HUES64 (cell line): ENCODE measurements around the gene PCK1.

ENCODE experiments used
- H3K27ac ChIP-seq: 2 replicates; pipeline ENCODE4 v1.7.0; 2013; ENCODE audit warnings: low read depth, low read length, inconsistent platforms
- H3K27me3 ChIP-seq: 2 replicates; pipeline ENCODE4 v1.6.1; 2013; ENCODE audit warnings: mild to moderate bottlenecking, low read length; ENCODE audit not compliant: insufficient read depth
- H3K36me3 ChIP-seq: 2 replicates; pipeline ENCODE4 v1.6.1; 2013; ENCODE audit warnings: mild to moderate bottlenecking, low read length; ENCODE audit not compliant: insufficient read depth
- H3K4me1 ChIP-seq: 2 replicates; pipeline ENCODE4 v1.6.1; 2013; ENCODE audit warnings: mild to moderate bottlenecking, low read length, moderate library complexity; ENCODE audit not compliant: insufficient read depth
- H3K4me3 ChIP-seq: 2 replicates; pipeline ENCODE4 v1.5.1; 2013; ENCODE audit warnings: mild to moderate bottlenecking, low read length, moderate library complexity
- H3K9ac ChIP-seq: 2 replicates; pipeline ENCODE4 v1.6.1; 2013; ENCODE audit warnings: mild to moderate bottlenecking, low read depth, low read length
- H3K9me3 ChIP-seq: 2 replicates; pipeline ENCODE4 v1.6.1; 2013; ENCODE audit warnings: low read depth, low read length; ENCODE audit not compliant: insufficient read depth
- WGBS: fragments of 150-250, 120-280 bp; methylation state at CpG from one replicate; pipeline ENCODE4 v1.1.7; 2013; ENCODE audit warnings: missing lambda C conversion rate; 5-methylcytosine and 5-hydroxymethylcytosine counted together

Gene PCK1

DNA sequence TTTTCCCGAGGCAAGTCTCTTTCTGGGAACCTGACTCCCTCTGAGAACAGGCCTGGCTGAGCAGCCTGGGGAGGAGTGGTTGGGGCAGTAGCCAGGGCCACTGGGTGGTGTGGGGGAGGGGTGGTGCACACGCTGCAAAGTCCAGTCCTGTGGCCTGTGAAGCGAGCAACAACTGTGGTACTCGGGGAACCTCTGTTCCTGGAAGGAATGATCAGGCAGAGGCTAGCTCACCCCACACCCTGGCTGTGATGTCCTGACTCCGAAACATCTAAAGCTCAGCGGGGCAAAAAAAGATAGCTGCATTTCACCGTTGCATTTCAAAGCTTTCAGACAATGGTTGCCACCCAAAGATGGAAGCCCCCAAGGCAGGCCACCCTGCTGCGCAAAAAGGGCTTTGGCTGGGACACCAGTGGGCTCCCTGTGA is 25.5 kb downstream of the PCK1 start:
- WGBS = 63% methylated on average over 8 of the region's 8 CpGs
- Histone ChIP-seq H3K4me1 (peaks cover 3% of the 10 kb centered on the region; the same call in 1 of the 2 replicates), H3K9ac (no peak overlapping the region), H3K9me3 (0 out of 2 replicates have a peak, but pooled peaks cover 6% of the 10 kb centered on the region), H3K27ac (no peak overlapping the region), H3K36me3 (no peaks in the 10 kb centered on the region), H3K4me3 (no peak overlapping the region), H3K27me3 (no peaks in the 10 kb centered on the region)

- H3K27ac ChIP-seq = no peak overlapping the region
- H3K36me3 ChIP-seq = no peaks in the 10 kb centered on the region
- 85% methylated on average over 10 of the region's 10 CpGs for WGBS
- no peak overlapping the region for H3K9ac ChIP-seq
- H3K4me1 ChIP-seq = peaks cover 3% of the 10 kb centered on the region; the same call in 1 of the 2 replicates
- no peaks in the 10 kb centered on the region for H3K27me3 ChIP-seq
- H3K4me3 ChIP-seq = no peak overlapping the region
- H3K9me3 ChIP-seq = 0 out of 2 replicates have a peak, but pooled peaks cover 6% of the 10 kb centered on the region
Measured at GRCh38 chr20:57586943-57587277, 26.0 kb downstream of the PCK1 start.

DNA sequence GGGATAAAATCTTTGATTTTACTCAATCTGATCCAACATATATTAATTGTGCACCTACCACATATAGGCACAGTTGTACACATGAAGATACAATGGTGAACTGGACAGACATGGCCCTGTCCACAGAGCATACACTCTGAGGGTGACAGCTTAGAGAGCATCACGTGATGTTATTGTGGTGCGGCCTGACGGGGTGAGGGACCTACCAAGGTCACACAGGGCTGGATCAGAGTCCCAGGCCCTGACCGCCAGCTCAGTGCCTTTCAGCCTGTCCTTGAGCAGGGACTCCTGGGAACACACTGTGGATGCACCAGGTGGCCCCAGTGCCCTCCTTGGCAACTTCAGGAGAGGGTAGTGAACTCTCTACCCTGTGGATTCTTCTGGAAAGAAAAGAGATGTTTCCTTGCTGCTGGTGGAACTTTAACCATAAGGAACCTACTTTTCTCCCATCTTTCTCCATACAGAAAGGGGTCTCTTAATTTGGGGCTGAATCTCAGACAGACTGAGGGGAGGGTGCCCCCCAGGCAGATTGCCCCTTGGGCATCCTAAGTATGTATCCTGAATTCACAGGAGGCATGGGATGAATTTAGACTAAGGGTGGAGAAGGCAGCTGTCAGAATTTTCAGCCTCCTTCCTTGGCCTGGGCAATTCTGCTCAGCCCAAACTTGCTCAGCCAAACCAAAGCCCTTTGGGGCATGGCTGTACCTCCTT is 26.5 kb downstream of the PCK1 start:
- no peaks in the 10 kb centered on the region for H3K27me3 ChIP-seq
- 94% methylated on average over 4 of the region's 4 CpGs for WGBS
- no peak overlapping the region for H3K9ac ChIP-seq
- H3K36me3 ChIP-seq = no peaks in the 10 kb centered on the region
- no peak overlapping the region for H3K4me3 ChIP-seq
- peaks cover 3% of the 10 kb centered on the region; the same call in 1 of the 2 replicates for H3K4me1 ChIP-seq
- H3K9me3 ChIP-seq = 0 out of 2 replicates have a peak, but pooled peaks cover 6% of the 10 kb centered on the region
- no peak overlapping the region for H3K27ac ChIP-seq

DNA sequence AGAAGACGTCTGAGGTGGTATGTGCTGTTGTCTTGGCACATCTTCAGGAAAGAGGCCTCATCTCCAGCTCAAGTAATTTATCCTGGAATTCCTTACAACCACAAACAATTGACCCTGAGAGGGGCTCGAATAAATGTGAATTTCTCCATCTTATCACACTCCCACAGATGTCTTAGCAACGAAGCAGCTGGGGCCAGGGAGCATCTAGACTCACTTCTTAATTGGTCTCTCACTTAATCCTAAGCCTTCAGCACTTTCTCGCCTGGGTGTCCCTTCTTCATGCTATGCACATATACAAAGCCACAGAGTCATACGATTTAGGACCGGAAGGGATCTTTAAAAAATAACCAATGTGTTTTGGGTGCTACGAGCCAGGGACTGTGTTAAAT is 27.1 kb downstream of the PCK1 start:
- Histone ChIP-seq H3K4me3 (no peak overlapping the region), H3K27ac (no peak overlapping the region), H3K4me1 (no peaks in the 10 kb centered on the region), H3K9ac (no peak overlapping the region), H3K36me3 (no peaks in the 10 kb centered on the region), H3K9me3 (0 out of 2 replicates have a peak, but pooled peaks cover 6% of the 10 kb centered on the region), H3K27me3 (no peaks in the 10 kb centered on the region)
- WGBS = 93% methylated on average over 7 of the region's 7 CpGs

DNA sequence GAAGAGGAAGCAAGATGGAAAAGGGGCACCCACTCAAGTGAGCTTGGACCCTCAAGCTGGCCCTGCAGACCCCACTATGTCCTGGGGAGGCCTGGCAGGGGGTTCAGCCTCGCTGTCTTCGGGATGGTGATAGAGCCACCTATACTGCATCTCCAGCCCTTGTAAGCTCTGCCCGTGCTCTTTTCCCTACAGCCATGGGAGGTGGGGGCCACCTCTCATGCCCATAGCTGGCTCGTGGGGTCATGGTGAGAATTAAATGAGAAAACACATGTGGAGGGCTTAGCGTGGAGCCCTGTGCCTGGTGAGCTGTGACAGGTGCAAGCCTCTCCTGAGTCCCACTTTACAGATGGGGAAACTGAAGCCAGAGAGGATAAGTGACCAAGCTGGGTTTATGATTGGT is 27.7 kb downstream of the PCK1 start:
- no peaks in the 10 kb centered on the region for H3K4me1 ChIP-seq
- no peaks in the 10 kb centered on the region for H3K36me3 ChIP-seq
- no peak overlapping the region for H3K4me3 ChIP-seq
- WGBS = 91% methylated on average over 5 of the region's 5 CpGs
- no peak overlapping the region for H3K27ac ChIP-seq
- 0 out of 2 replicates have a peak, but pooled peaks cover 6% of the 10 kb centered on the region for H3K9me3 ChIP-seq
- no peak overlapping the region for H3K9ac ChIP-seq
- H3K27me3 ChIP-seq = no peaks in the 10 kb centered on the region

DNA sequence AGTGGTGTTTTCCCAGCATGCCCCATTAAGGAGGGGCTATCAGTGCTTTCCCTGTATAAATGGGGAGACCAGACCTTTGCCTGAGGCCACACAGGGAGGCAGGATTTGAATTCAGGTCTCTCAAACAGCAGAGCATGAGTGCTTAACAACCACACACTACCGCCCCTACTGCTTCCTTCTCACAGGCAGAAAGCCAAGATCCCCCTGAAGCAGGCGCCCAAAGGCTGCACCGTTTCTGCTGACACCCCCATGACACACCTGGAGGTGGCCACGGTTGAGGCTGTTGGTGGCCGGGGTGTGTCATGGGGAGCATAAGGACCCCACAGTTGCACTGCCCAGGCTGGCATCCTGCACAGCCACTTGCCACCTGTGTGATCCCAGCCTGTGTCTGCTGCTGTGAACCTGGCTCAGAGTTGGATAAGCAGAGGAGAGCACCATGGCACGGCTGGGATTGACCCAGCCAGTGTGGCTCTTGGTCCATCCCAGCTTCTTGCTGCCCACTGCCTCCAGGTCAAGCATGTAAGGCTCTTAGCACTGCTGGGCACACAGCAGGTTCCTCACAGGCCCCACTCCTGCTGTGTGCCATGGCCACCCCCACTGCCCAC is 28.3 kb downstream of the PCK1 start:
- 94% methylated on average over 6 of the region's 6 CpGs for WGBS
- Histone ChIP-seq H3K27me3 (no peaks in the 10 kb centered on the region), H3K4me3 (no peak overlapping the region), H3K36me3 (no peaks in the 10 kb centered on the region), H3K9me3 (0 out of 2 replicates have a peak, but pooled peaks cover 6% of the 10 kb centered on the region), H3K9ac (no peak overlapping the region), H3K27ac (no peak overlapping the region), H3K4me1 (no peaks in the 10 kb centered on the region)

DNA sequence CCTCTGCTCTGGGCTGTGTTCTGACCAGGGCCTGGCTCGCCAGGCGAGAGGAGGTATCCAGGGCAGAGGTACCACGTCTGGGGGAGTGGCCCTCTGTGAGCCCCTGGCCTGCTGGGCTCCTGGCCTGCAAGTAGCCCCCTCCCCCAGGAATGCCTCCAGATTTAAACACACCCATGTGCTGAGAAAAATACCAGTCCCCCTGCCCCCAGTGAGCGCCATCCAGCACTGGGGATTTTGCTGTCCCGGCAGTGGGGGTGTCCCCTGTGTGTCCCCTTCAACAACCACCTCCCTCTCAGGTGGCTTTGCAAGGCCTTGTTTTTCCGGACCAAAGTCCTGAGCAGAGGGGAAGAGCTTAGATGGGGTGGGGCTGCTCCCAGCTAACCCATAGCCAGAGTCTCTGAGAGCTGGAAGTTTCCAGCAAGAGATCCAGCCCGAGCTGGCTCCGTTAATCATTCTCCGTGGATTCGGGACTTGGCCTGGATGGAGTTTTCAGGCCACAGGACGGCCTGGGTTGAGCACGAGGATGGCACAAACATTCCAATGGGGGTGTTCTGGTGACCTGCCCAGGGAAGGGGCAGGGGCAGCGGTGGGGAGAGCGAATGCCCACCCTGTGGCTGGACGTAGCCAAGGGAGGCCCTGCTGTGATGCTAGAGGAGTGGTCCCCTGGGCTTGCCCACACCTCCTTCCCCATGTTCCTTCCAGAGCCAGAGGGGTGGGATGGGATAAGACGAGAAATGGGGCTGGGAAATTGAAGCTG is 29.0 kb downstream of the PCK1 start:
- H3K27me3 ChIP-seq = no peaks in the 10 kb centered on the region
- H3K36me3 ChIP-seq = no peaks in the 10 kb centered on the region
- H3K9me3 ChIP-seq = 0 out of 2 replicates have a peak, but pooled peaks cover 6% of the 10 kb centered on the region
- H3K27ac ChIP-seq = no peak overlapping the region
- H3K4me3 ChIP-seq = no peak overlapping the region
- H3K4me1 ChIP-seq = no peaks in the 10 kb centered on the region
- WGBS = 91% methylated on average over 16 of the region's 16 CpGs
- no peak overlapping the region for H3K9ac ChIP-seq

GRCh38 chr20:57590485-57591288 is 29.8 kb downstream of the PCK1 start:
- Histone ChIP-seq H3K27me3 (no peaks in the 10 kb centered on the region), H3K9ac (no peak overlapping the region), H3K9me3 (0 out of 2 replicates have a peak, but pooled peaks cover 6% of the 10 kb centered on the region), H3K27ac (no peak overlapping the region), H3K4me1 (no peaks in the 10 kb centered on the region), H3K4me3 (no peak overlapping the region), H3K36me3 (no peaks in the 10 kb centered on the region)
- 89% methylated on average over 18 of the region's 18 CpGs for WGBS

GRCh38 chr20:57591289-57592229 is 30.6 kb downstream of the PCK1 start:
- no peaks in the 10 kb centered on the region for H3K4me1 ChIP-seq
- WGBS = 87% methylated on average over 15 of the region's 15 CpGs
- no peak overlapping the region for H3K9ac ChIP-seq
- no peak overlapping the region for H3K4me3 ChIP-seq
- no peak overlapping the region for H3K27ac ChIP-seq
- H3K27me3 ChIP-seq = no peaks in the 10 kb centered on the region
- H3K36me3 ChIP-seq = no peaks in the 10 kb centered on the region
- 0 out of 2 replicates have a peak, but pooled peaks cover 6% of the 10 kb centered on the region for H3K9me3 ChIP-seq
